HepG2 (cell line): ENCODE data around the gene ZKSCAN1. TPM values are rescaled to one million over a fixed set of nuclear protein-coding genes. Genes with fewer than 3 reads are reported as not detected.

Experiments
- ARID2 ChIP-seq: sonication (generic); formaldehyde crosslinking; IDR thresholded peaks from 2 replicates; pipeline ENCODE4 v1.8.1; 2022; ENCODE audit warnings: mild to moderate bottlenecking, missing genetic modification reagents, borderline replicate concordance
- GPN1 ChIP-seq: sonication (generic); formaldehyde crosslinking; IDR thresholded peaks from 2 replicates; pipeline ENCODE4 v1.5.1; 2020; ENCODE audit warnings: missing genetic modification reagents, borderline replicate concordance
- HNRNPK ChIP-seq: fragments of 200-400 bp; formaldehyde crosslinking; IDR thresholded peaks from 2 replicates; pipeline ENCODE4 v1.6.1; 2018; ENCODE audit warnings: low read length, low read depth, moderate library complexity, mild to moderate bottlenecking; ENCODE audit not compliant: poor library complexity, severe bottlenecking
- LCORL ChIP-seq, 2 experiments: fragments of 450-650 bp in 1 of 2; sonication (generic) in 1 of 2; formaldehyde crosslinking in 1 of 2; IDR thresholded peaks; 2 replicates each; pipeline versions ENCODE4 v1.5.0 to v1.6.1; 2017 to 2020; ENCODE audit warnings: antibody characterized with exemption in 1 of 2, missing genetic modification reagents in 1 of 2
- MAFK ChIP-seq, 2 experiments: IDR thresholded peaks in 1 of 2; conservative IDR thresholded peaks in 1 of 2; 2 replicates each; pipeline ENCODE4 v1.6.1; 2011; ENCODE audit warnings: improper control_type of control experiment in 2 of 2, low read length in 2 of 2
- MATR3 ChIP-seq: sonication (generic); formaldehyde crosslinking; IDR thresholded peaks from 2 replicates; pipeline ENCODE4 v1.4.0; 2020; ENCODE audit warnings: missing genetic modification reagents
- MED8 ChIP-seq: sonication (generic); formaldehyde crosslinking; IDR thresholded peaks from 2 replicates; pipeline ENCODE4 v1.8.1; 2023; ENCODE audit warnings: mild to moderate bottlenecking, missing genetic modification reagents; ENCODE audit not compliant: insufficient replicate concordance
- MYC ChIP-seq: sonication (generic); formaldehyde crosslinking; IDR thresholded peaks from 2 replicates; pipeline ENCODE4 v1.9.0; 2021; ENCODE audit warnings: missing genetic modification reagents, borderline replicate concordance
- NKX3-1 ChIP-seq: sonication (generic); formaldehyde crosslinking; IDR thresholded peaks from 2 replicates; pipeline ENCODE4 v1.5.0; 2020; ENCODE audit warnings: missing genetic modification reagents
- NR3C1 ChIP-seq: sonication (generic); formaldehyde crosslinking; IDR thresholded peaks from 2 replicates; pipeline ENCODE4 v1.4.0; 2020; ENCODE audit warnings: missing genetic modification reagents
- PHF20 ChIP-seq: sonication (generic); formaldehyde crosslinking; IDR thresholded peaks from 2 replicates; pipeline ENCODE4 v1.5.0; 2020; ENCODE audit warnings: mild to moderate bottlenecking, missing genetic modification reagents
- SPEN ChIP-seq: sonication (generic); formaldehyde crosslinking; IDR thresholded peaks from 2 replicates; pipeline ENCODE4 v1.5.1; 2020; ENCODE audit warnings: low read depth, mild to moderate bottlenecking, missing genetic modification reagents
- TAF15 ChIP-seq: fragments of 200-400 bp; formaldehyde crosslinking; IDR thresholded peaks from one replicate; pipeline ENCODE4 v1.6.1; 2018; ENCODE audit warnings: mild to moderate bottlenecking, low read depth, low read length; ENCODE audit not compliant: poor library complexity, severe bottlenecking
- TBP ChIP-seq: sonication (generic); formaldehyde crosslinking; IDR thresholded peaks from 2 replicates; pipeline ENCODE4 v1.5.0; 2020; ENCODE audit warnings: missing genetic modification reagents
- TCF7 ChIP-seq: sonication (generic); IDR thresholded peaks from 2 replicates; pipeline ENCODE4 v1.6.1; 2016; ENCODE audit warnings: antibody characterized with exemption, low read depth
- U2AF1 ChIP-seq: fragments of 200-400 bp; formaldehyde crosslinking; optimal IDR thresholded peaks from 2 replicates; pipeline ENCODE3; 2017; ENCODE audit warnings: mild to moderate bottlenecking, low read depth, low read length
- ZBTB2 ChIP-seq: sonication (generic); formaldehyde crosslinking; IDR thresholded peaks from 2 replicates; pipeline ENCODE4 v1.8.0; 2022; ENCODE audit warnings: low read depth, missing genetic modification reagents
- ZNF513 ChIP-seq: sonication (generic); formaldehyde crosslinking; conservative IDR thresholded peaks from 2 replicates; pipeline ENCODE4 v1.5.0; 2020; ENCODE audit warnings: missing genetic modification reagents
- ZNF720 ChIP-seq: sonication (generic); formaldehyde crosslinking; IDR thresholded peaks from 2 replicates; pipeline ENCODE4 v1.4.0; 2020; ENCODE audit warnings: missing genetic modification reagents
- ZNF766 ChIP-seq: sonication (generic); formaldehyde crosslinking; IDR thresholded peaks from 2 replicates; pipeline ENCODE4 v1.5.0; 2020; ENCODE audit warnings: missing genetic modification reagents, borderline replicate concordance
- polyA plus RNA-seq, 8 experiments: library from polyadenylated mRNA; depleted of rRNA in 3 of 8; stranded (reverse) in 7 of 8; unstranded in 1 of 8; fragments of >200 nt; fragmentation: Illumina TruSeq in 4 of 8; extraction: Trizol in 4 of 8; gene quantifications; 2 replicates each; pipeline versions ENCODE4 v1.2.1 to v1.2.3, GENCODE V29; 2011 to 2016; ENCODE audit warnings: low read depth in 4 of 8, missing spikeins in 1 of 8, mixed read lengths in 1 of 8; ENCODE audit not compliant: insufficient read depth in 1 of 8
- total RNA-seq, 5 experiments: library from RNA; depleted of rRNA; stranded (reverse); fragments of >200 nt; fragmentation: Illumina TruSeq; extraction: Trizol; gene quantifications; 2 replicates each; pipeline ENCODE4 v1.2.3, GENCODE V29; 2016; ENCODE audit warnings: low read depth in 1 of 5
- TF ChIP-seq, protein P1 (sequence below): sonication (generic); formaldehyde crosslinking; IDR thresholded peaks from 2 replicates; pipeline ENCODE4 v1.5.0; 2020; ENCODE audit warnings: missing genetic modification reagents
- TF ChIP-seq, protein P2 (sequence below): sonication (generic); formaldehyde crosslinking; IDR thresholded peaks from 2 replicates; pipeline ENCODE4 v1.8.0; 2022; ENCODE audit warnings: mild to moderate bottlenecking, missing genetic modification reagents, moderate library complexity
- TF ChIP-seq, protein P3 (sequence below): sonication (generic); formaldehyde crosslinking; IDR thresholded peaks from 2 replicates; pipeline ENCODE4 v1.4.0; 2020; ENCODE audit warnings: mild to moderate bottlenecking, missing genetic modification reagents

Gene ZKSCAN1
- total and polyA plus RNA-seq, 2 of the 13 experiments (the other 11 are each of a cell fraction or from before 2014, with no cell fraction given): 46.4 to 60.6 TPM

- TF ChIP-seq ZBTB2: no peak
- TF ChIP-seq MATR3 (CRISPR knock-in tag): no peak
- TF ChIP-seq SPEN: peak; percentile 85; the same call in 1 of the 2 replicates
- TF ChIP-seq U2AF1: peak; percentile 72
- no peak for TF ChIP-seq ZNF720 (CRISPR knock-in tag)
- TF ChIP-seq TAF15: no peak
- TF ChIP-seq, protein P1, sequence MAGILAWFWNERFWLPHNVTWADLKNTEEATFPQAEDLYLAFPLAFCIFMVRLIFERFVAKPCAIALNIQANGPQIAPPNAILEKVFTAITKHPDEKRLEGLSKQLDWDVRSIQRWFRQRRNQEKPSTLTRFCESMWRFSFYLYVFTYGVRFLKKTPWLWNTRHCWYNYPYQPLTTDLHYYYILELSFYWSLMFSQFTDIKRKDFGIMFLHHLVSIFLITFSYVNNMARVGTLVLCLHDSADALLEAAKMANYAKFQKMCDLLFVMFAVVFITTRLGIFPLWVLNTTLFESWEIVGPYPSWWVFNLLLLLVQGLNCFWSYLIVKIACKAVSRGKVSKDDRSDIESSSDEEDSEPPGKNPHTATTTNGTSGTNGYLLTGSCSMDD (CRISPR knock-in tag): no peak
- TF ChIP-seq NKX3-1 (CRISPR knock-in tag): 0 out of 2 replicates have a peak, but pooled peaks have one; percentile 12
- no peak for TF ChIP-seq HNRNPK
- TF ChIP-seq GPN1 (CRISPR knock-in tag): no peak
- TF ChIP-seq PHF20: peak; percentile 50; the same call in 1 of the 2 replicates
- no peak for TF ChIP-seq NR3C1 (CRISPR knock-in tag)
- no peak for TF ChIP-seq ZNF513
- peak; percentile 81 for TF ChIP-seq LCORL (IDR thresholded peaks at IDR 0.05)
- peak; percentile 100 for TF ChIP-seq LCORL (CRISPR knock-in tag; IDR thresholded peaks at IDR 0.05)
- TF ChIP-seq, protein P2, sequence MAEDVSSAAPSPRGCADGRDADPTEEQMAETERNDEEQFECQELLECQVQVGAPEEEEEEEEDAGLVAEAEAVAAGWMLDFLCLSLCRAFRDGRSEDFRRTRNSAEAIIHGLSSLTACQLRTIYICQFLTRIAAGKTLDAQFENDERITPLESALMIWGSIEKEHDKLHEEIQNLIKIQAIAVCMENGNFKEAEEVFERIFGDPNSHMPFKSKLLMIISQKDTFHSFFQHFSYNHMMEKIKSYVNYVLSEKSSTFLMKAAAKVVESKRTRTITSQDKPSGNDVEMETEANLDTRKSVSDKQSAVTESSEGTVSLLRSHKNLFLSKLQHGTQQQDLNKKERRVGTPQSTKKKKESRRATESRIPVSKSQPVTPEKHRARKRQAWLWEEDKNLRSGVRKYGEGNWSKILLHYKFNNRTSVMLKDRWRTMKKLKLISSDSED: no peak
- TF ChIP-seq ZNF766 (CRISPR knock-in tag): peak; percentile 58; the same call in 1 of the 2 replicates
- no peak for TF ChIP-seq TBP (CRISPR knock-in tag)
- peak; percentile 73 for TF ChIP-seq TCF7
- peak; percentile 81 for TF ChIP-seq MYC
- no peak; the same call in 1 of the 2 replicates for TF ChIP-seq ARID2 (CRISPR knock-in tag)
- TF ChIP-seq MED8: peak; percentile 98
- TF ChIP-seq, protein P3, sequence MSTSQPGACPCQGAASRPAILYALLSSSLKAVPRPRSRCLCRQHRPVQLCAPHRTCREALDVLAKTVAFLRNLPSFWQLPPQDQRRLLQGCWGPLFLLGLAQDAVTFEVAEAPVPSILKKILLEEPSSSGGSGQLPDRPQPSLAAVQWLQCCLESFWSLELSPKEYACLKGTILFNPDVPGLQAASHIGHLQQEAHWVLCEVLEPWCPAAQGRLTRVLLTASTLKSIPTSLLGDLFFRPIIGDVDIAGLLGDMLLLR (CRISPR knock-in tag): no peak; the same call in 1 of the 2 replicates
- TF ChIP-seq MAFK (conservative IDR thresholded peaks at IDR 0.05 in 1 of 2, IDR thresholded peaks at IDR 0.05 in 1 of 2; ENCODE audit: low read length in 2 of 2): no peak
These were observed 11.4 kb upstream of the ZKSCAN1 start (continued) for GRCh38 chr7:100003711-100004661.
